HG03565 (cell line): ENCODE data around the gene MACROD2.

Experiments
- ATAC-seq: cut with Tn5 transposase; IDR thresholded peaks from one replicate; pipeline ENCODE4 v1.9.1; 2021; ENCODE audit warnings: mild to moderate bottlenecking, moderate library complexity; ENCODE audit not compliant: unreplicated experiment

MACROD2 gene

GRCh38 chr20:15578113-15578512 lies 1582.8 kb downstream of the MACROD2 start:
- no peak for ATAC-seq

DNA sequence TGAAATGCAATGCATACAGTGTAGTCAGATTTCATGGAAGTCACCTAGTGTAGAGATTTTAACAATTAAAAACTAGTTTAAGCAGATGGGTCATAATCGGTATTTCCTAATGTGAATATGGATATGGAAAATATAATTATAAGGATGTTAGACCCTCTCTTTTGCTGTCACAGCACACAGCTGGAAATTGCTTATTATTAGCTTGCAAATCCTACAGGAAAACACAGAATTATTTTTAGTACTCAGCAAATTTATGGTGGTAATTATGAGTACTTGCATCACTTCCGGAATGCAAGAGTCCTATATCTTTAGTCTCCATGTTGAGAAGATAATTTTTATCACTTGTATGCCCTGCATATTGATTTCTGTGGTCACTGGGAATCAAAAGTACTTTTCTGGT lies 1584.4 kb downstream of the MACROD2 start:
- ATAC-seq = no peak

DNA sequence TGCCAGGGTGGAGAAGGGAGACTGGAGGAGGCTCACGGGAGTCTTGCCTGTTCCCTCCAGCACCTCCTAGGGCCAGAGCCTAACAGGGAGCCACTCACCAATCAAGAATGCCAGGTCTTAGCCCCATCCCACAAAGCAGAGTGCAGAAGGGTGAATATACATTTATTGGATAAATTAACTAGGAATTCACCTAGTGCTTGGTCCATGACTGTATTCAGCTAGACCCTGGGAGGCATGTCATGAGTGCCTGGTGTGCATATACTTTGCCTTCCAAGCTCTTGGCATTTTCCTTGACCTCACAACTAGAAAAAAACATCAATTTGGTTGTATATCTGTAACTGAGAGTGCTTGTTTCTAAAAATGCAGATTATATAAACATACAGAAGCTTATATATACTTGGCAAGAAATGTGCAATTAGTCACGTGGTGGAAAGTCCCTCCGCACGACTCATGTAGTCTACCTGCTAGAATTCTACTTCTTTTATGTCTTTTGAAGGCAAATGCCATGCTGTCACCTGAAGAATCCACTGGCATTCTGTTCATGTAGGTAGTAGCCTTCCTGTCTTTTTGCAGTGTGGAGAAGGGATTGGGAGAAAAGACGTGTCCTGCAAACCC lies 1586.9 kb downstream of the MACROD2 start:
- ATAC-seq = no peak

- no peak for ATAC-seq
Measured at GRCh38 chr20:15584507-15584906, 1589.2 kb downstream of the MACROD2 start.

DNA sequence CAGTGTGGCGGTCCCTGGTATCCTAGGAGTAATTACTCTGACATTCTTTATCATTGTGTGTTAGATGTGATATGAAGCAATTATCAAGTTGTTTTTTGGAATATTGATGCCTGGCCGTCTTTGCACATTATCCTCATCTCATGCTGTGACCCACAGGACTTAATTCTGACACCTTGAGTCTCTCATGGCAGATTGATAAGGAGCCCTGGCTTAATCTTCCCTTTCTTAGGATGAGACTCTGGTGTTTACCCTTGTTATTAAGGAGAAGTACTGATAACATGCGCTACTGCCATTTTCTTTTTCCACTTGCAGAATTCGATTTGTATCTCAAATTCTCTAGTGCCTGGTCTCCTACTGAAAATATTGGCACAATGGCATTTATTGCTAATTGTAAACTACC lies 1597.8 kb downstream of the MACROD2 start:
- ATAC-seq = no peak

- ATAC-seq = no peak
Measured at GRCh38 chr20:15594158-15594695, 1598.9 kb downstream of the MACROD2 start.

DNA sequence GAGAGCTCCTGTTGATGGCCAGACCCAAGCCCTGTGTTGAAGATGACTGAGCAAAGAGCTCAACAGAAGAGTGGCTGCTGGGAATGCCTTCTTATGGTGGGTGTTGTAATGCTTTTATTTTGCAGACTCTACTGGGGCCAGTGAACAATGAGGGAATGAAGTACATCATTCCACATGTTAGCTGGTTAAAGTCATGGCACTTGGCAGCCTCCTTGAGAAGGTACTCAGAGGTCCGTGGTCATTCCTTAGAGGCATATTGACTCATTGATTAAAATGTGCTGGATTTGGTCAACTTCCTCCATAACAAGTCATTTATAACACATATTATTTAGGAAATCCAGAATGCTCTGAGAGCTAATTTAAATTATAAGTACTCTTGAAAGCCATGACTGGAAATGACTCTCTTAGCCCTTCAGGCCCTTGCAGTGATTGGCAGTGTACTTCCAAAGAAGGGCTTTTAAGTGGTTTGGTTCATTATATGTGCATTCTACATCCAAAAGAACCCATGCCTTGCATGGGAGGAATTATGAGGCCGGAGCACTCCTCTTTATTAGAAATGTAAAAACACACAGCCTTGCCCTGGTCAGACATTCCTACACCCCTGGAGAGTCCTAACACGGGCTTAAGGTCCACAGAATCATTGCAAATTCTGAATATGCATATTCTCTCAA lies 1601.0 kb downstream of the MACROD2 start:
- no peak for ATAC-seq

DNA sequence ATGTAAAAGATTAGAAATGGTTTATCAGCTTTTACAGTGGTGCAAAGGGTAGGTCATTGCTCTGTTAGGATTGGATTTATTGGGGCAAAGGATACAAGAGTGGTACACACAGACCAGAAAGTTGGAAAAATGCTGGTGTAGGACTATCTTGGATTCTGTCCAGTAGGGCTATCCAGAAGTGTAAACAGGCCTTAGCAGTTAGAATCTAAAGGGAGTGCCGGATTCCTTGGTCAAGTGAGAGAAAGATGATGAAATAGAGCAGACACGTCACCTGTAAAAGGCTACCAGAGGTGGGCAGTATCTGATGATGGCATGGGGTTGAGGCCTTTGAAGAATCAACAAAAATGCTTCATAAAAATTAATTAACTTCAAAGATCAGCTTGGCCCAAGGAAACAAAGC lies 1602.0 kb downstream of the MACROD2 start:
- ATAC-seq = no peak

GRCh38 chr20:15599961-15600360 lies 1604.6 kb downstream of the MACROD2 start:
- ATAC-seq = no peak

GRCh38 chr20:15600565-15600964 lies 1605.2 kb downstream of the MACROD2 start:
- ATAC-seq = no peak

DNA sequence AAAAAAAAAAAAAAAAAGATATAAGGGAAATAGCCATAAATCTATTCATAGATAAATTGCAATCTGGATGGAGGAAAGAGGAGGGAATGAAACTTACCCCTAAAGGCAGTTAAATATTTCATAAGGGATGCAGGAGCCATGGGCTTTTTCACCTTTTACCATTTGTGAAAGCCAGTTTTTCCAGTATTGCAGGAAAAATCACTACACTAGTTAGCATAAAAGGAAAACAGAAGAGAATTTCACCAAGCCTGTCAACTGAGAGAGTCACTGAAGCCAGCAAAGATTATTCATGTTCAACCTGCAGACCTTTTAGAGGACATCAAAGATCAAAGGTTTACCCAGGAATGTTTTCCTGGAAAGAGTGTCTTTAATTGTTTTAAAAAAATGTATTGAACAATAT lies 1608.2 kb downstream of the MACROD2 start:
- no peak for ATAC-seq

DNA sequence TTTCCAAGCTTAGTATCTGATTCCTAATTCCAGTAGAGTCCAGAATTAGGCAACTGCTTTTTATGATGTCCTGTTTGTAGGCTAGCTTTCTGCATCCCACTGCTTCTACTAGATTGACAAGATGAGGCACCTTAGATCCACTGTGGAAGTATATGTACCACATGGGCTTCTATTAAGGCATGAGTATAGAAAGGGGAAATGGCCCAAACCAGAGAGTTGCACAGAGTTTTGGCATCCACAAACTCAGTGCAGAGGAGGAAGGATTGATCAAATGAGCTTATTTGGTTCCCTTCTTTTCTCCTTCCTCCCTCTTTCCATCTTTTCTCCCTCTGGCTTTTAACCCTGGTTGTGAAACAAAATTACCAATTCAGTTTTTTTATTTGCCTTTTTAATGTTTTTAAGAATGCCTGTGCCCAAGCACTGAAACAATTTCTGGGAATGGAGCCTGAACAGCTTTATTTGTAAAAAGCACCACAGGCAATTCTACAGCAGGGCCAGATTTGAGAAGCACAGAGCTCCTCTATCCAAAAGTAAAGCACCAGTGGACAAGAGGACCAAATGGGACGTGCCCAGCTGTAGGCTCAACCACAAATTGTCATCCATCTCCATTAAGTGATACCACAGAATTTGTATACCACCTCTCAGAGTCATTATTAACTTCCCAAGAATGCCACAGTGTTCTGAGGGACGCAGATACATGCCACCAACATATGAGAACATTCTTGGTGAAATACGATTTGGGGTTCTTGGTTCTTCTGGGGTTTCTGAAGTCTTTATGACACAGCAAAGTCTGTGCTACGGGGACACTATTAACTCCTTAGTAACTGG lies 1608.9 kb downstream of the MACROD2 start:
- no peak for ATAC-seq

DNA sequence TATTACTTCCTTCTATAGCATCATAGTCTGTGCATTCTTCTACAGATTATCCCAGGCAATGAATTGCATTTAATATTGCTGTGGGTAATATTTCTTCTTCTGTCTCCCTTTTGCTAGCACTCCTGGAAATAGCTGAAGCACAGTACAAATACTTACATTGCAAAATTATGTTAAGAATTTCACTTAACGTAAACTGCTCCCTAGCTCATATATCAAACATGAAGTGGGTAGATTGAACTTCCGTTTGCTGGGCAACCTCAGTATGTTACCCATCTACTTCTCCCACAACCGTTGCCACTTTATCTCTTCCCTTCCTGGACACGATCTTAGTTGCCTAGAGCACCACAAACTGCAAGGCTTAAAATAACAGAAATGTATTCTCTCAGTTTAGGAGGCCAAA lies 1614.6 kb downstream of the MACROD2 start:
- no peak for ATAC-seq

- ATAC-seq = no peak
Measured at GRCh38 chr20:15610787-15611186, 1615.5 kb downstream of the MACROD2 start.

GRCh38 chr20:15611541-15611940 lies 1616.2 kb downstream of the MACROD2 start:
- ATAC-seq = no peak

- no peak for ATAC-seq
Measured at GRCh38 chr20:15612198-15612597, 1616.9 kb downstream of the MACROD2 start.

- no peak for ATAC-seq
Measured at GRCh38 chr20:15612769-15613168, 1617.5 kb downstream of the MACROD2 start.

- ATAC-seq = no peak
Measured at GRCh38 chr20:15613530-15613929, 1618.2 kb downstream of the MACROD2 start.

DNA sequence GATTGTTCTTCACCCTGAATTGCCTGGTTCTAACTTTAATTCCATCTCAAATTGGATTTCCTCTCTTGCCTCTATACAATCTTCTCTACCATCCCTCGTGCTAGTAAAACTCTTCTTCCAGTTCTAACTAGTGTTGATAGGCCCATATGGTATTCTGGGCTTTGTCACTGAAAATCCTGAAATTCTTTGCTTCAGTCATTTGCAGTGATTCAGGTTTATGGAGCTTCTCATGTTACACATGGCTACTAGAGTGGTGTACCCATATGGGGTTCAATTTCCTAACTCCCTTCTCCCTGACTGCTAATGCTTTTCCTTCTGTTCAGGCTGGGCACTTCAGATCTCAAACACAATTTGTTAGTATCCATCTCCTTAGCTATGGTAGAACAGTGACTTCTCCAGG lies 1621.3 kb downstream of the MACROD2 start:
- no peak for ATAC-seq

DNA sequence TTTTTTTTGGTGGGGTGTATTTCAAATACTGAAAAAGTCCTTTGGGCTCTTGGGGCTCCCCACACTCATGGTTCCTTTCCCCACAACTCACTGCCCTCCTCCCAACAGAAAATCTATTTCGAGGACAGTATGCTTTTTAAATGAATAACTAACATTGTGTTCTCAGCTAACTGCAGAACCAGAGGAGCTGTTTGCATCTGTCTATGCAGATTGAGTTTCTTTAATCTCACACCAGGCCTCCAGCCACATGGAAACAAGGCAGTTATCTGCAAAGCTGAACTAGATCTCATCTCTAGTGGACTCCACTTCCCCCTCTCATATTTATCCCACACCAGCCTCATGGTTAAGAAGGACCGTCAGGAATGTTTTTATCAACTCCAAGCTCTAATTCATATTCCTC lies 1622.8 kb downstream of the MACROD2 start:
- no peak for ATAC-seq

GRCh38 chr20:15618912-15619311 lies 1623.6 kb downstream of the MACROD2 start:
- no peak for ATAC-seq

GRCh38 chr20:15619341-15619740 lies 1624.0 kb downstream of the MACROD2 start:
- no peak for ATAC-seq
